ENCODE measurements around the gene SGMS1.
A peak's percentile ranks its signal among the peaks of the same experiment; 100 is the strongest.

SGMS1 gene

DNA sequence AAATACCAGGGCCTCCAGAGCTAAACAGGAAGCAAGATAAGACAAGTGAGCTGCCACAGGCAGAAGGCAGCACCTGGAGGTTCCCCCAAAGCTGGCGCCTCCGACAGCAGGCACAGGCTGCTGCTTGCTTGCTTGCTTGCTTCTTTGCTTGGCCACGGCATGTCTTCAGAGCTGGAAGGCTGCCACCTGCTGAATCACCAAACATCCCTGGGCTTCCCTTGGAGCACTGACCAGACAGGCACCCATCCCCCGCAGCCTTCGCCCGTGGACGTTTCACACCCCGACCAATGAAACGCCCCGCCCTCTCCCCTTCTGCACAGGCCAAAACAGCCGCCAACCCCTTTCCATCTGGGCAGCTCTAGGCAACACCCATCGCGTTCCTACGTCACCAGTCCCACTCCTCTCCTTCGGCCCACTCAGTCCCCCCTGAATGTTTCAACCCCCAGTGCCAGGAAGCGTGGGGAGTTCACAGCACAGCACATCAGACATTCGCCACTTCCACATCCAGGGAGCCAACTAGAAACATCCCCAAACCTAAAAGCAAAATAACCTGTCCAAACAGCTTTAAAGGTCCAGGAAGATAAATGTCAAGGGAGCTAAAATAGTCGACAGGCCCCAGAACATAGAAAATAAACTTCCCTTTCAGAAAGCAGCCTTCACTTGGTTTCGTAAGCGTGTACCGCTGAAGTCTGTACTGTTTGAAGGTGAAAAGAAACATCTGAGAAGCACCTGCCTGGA lies 1.6 kb downstream of the SGMS1 start:
- Histone ChIP-seq H2AFZ (ENCODE audit: low read length) (peak overlapping the region; percentile 100), H2BK15ac (ENCODE audit: low read length) (no peak overlapping the region), H3K23ac (ENCODE audit: low read depth, low read length, poor library complexity) (peak overlapping the region; percentile 56), H2BK12ac (ENCODE audit: low read length) (no peak overlapping the region), H3K9ac (ENCODE audit: low read depth, low read length, poor library complexity) (peak overlapping the region; percentile 39), H4K91ac (ENCODE audit: low read depth, low read length, poor library complexity) (no peak overlapping the region), H2BK120ac (ENCODE audit: low read depth, low read length) (no peak overlapping the region), H3K79me1 (ENCODE audit: low read depth, low read length) (no peaks in the 10 kb centered on the region), H2BK5ac (ENCODE audit: low read length) (peak overlapping the region; percentile 32), H2AK5ac (ENCODE audit: low read depth, low read length) (no peak overlapping the region), H3K4me2 (ENCODE audit: insufficient read depth, low read length, poor library complexity, severe bottlenecking) (peak overlapping the region; percentile 93), H3K4ac (ENCODE audit: low read length) (no peak overlapping the region), H3K36me3 (replicated peaks in 1 of 2; ENCODE audit: control insufficient read depth in 2 of 2, insufficient read depth in 2 of 2, low read length in 2 of 2) (no peaks in the 10 kb centered on the region), H4K8ac (ENCODE audit: low read depth, low read length) (no peak overlapping the region), H3K27ac (replicated peaks; ENCODE audit: low read length) (no peak overlapping the region), H3K4me3 (ENCODE audit: low read length in 2 of 2) (peak overlapping the region; percentile 97), H3K14ac (ENCODE audit: low read length) (no peak overlapping the region), H3K9me3 (replicated peaks in 1 of 2; ENCODE audit: control insufficient read depth in 2 of 2, insufficient read depth in 1 of 2, low read depth in 1 of 2, low read length in 2 of 2) (no peaks in the 10 kb centered on the region), H3K4me1 (ENCODE audit: control insufficient read depth in 2 of 2, insufficient read depth in 1 of 2, low read depth in 1 of 2, low read length in 2 of 2) (peaks cover 2 to 6% of the 10 kb centered on the region in 2 donors), H3K18ac (ENCODE audit: low read length) (no peak overlapping the region), H3K27me3 (ENCODE audit: control insufficient read depth in 3 of 3, insufficient read depth in 3 of 3, low read depth in 1 of 3, low read length in 3 of 3) (peaks cover 0 to 3% (median 0%) of the 10 kb centered on the region in 3 experiments)
- peak; percentile 39 for DNase-seq (ENCODE audit: low spot score)
- no CpG with 5 or more reads among the region's 21 CpGs for WGBS, 2 donors (ENCODE audit: extremely low coverage in 2 of 2, insufficient read length in 2 of 2, insufficient replicate concordance in 1 of 2)

DNA sequence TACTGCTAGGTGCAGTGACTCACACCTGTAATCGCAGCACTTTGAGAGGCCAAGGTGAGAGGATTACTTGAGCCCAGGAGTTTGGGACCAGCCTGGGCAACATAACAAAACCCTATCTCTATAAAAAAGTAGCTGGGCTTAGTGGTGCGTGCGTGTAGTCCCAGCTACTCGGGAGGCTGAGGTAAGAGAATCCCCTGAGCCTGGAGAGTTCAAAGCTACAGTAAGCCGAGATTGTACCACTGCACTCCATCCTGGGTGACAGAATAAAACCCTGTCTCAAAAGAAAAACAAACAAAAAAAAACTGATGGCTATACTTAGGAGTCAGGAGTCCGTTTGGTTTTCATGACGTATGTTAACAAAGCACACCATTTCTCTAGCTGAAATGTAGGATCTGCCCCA lies 2.9 kb downstream of the SGMS1 start:
- no peak overlapping the region for H3K4me2 ChIP-seq (ENCODE audit: insufficient read depth, low read length, poor library complexity, severe bottlenecking)
- H3K18ac ChIP-seq (ENCODE audit: low read length), result no peak overlapping the region
- DNase-seq (ENCODE audit: low spot score), result no peak
- WGBS, 2 donors (ENCODE audit: extremely low coverage in 2 of 2, insufficient read length in 2 of 2, insufficient replicate concordance in 1 of 2), result no CpG with 5 or more reads among the region's 7 CpGs
- no peak overlapping the region for H3K4ac ChIP-seq (ENCODE audit: low read length)
- no peak overlapping the region for H2BK5ac ChIP-seq (ENCODE audit: low read length)
- no peak overlapping the region for H2BK120ac ChIP-seq (ENCODE audit: low read depth, low read length)
- H3K4me3 ChIP-seq (ENCODE audit: low read length in 2 of 2), result no peak overlapping the region
- H3K27ac ChIP-seq (replicated peaks; ENCODE audit: low read length), result no peak overlapping the region
- no peak overlapping the region for H3K23ac ChIP-seq (ENCODE audit: low read depth, low read length, poor library complexity)
- no peak overlapping the region for H2BK15ac ChIP-seq (ENCODE audit: low read length)
- no peak overlapping the region for H4K91ac ChIP-seq (ENCODE audit: low read depth, low read length, poor library complexity)
- no peak overlapping the region for H2AK5ac ChIP-seq (ENCODE audit: low read depth, low read length)
- no peaks in the 10 kb centered on the region for H3K36me3 ChIP-seq (replicated peaks in 1 of 2; ENCODE audit: control insufficient read depth in 2 of 2, insufficient read depth in 2 of 2, low read length in 2 of 2)
- no peak overlapping the region for H4K8ac ChIP-seq (ENCODE audit: low read depth, low read length)
- peaks cover 2 to 6% of the 10 kb centered on the region in 2 donors for H3K4me1 ChIP-seq (ENCODE audit: control insufficient read depth in 2 of 2, insufficient read depth in 1 of 2, low read depth in 1 of 2, low read length in 2 of 2)
- no peaks in the 10 kb centered on the region for H3K79me1 ChIP-seq (ENCODE audit: low read depth, low read length)
- H3K9ac ChIP-seq (ENCODE audit: low read depth, low read length, poor library complexity), result no peak overlapping the region
- H2AFZ ChIP-seq (ENCODE audit: low read length), result no peak overlapping the region
- H3K14ac ChIP-seq (ENCODE audit: low read length), result no peak overlapping the region
- no peaks in the 10 kb centered on the region for H3K9me3 ChIP-seq (replicated peaks in 1 of 2; ENCODE audit: control insufficient read depth in 2 of 2, insufficient read depth in 1 of 2, low read depth in 1 of 2, low read length in 2 of 2)
- peaks cover 0 to 3% (median 0%) of the 10 kb centered on the region in 3 experiments for H3K27me3 ChIP-seq (ENCODE audit: control insufficient read depth in 3 of 3, insufficient read depth in 3 of 3, low read depth in 1 of 3, low read length in 3 of 3)
- H2BK12ac ChIP-seq (ENCODE audit: low read length), result no peak overlapping the region

DNA sequence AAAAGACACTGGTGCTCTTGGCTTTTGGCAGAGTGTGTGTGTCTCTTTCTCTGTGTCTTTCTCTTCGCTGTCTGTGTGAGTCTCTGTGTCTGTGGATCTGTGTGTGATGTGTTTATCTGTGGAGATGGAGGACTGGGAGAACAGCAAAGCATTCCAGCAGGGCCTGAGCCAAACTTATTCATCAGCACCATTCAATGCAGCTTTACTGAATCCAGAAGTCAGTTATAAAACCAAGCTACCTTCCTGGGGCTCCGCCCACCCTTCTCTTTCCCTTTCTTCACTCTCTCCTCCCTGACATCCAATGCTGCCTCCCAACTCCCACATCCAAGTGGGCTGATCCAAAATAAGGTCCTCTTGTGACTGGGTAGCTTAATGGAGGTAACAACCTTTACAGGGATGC lies 3.9 kb downstream of the SGMS1 start:
- Histone ChIP-seq H3K36me3 (replicated peaks in 1 of 2; ENCODE audit: control insufficient read depth in 2 of 2, insufficient read depth in 2 of 2, low read length in 2 of 2) (no peaks in the 10 kb centered on the region), H3K4me3 (ENCODE audit: low read length in 2 of 2) (no peak overlapping the region), H3K23ac (ENCODE audit: low read depth, low read length, poor library complexity) (no peak overlapping the region), H3K9ac (ENCODE audit: low read depth, low read length, poor library complexity) (no peak overlapping the region), H3K27me3 (ENCODE audit: control insufficient read depth in 3 of 3, insufficient read depth in 3 of 3, low read depth in 1 of 3, low read length in 3 of 3) (peaks cover 0 to 3% (median 0%) of the 10 kb centered on the region in 3 experiments), H2BK12ac (ENCODE audit: low read length) (no peak overlapping the region), H3K27ac (replicated peaks; ENCODE audit: low read length) (no peak overlapping the region), H4K91ac (ENCODE audit: low read depth, low read length, poor library complexity) (no peak overlapping the region), H3K9me3 (replicated peaks in 1 of 2; ENCODE audit: control insufficient read depth in 2 of 2, insufficient read depth in 1 of 2, low read depth in 1 of 2, low read length in 2 of 2) (no peaks in the 10 kb centered on the region), H3K4me2 (ENCODE audit: insufficient read depth, low read length, poor library complexity, severe bottlenecking) (no peak overlapping the region), H3K4ac (ENCODE audit: low read length) (no peak overlapping the region), H2BK5ac (ENCODE audit: low read length) (no peak overlapping the region), H3K18ac (ENCODE audit: low read length) (no peak overlapping the region), H4K8ac (ENCODE audit: low read depth, low read length) (no peak overlapping the region), H2BK120ac (ENCODE audit: low read depth, low read length) (no peak overlapping the region), H2AFZ (ENCODE audit: low read length) (no peak overlapping the region), H3K14ac (ENCODE audit: low read length) (no peak overlapping the region), H2BK15ac (ENCODE audit: low read length) (no peak overlapping the region), H3K4me1 (ENCODE audit: control insufficient read depth in 2 of 2, insufficient read depth in 1 of 2, low read depth in 1 of 2, low read length in 2 of 2) (peaks cover 2 to 6% of the 10 kb centered on the region in 2 donors), H3K79me1 (ENCODE audit: low read depth, low read length) (no peaks in the 10 kb centered on the region), H2AK5ac (ENCODE audit: low read depth, low read length) (no peak overlapping the region)
- no peak for DNase-seq (ENCODE audit: low spot score)
- WGBS, 2 donors (ENCODE audit: extremely low coverage in 2 of 2, insufficient read length in 2 of 2, insufficient replicate concordance in 1 of 2), result no CpG with 5 or more reads among the region's 2 CpGs

DNA sequence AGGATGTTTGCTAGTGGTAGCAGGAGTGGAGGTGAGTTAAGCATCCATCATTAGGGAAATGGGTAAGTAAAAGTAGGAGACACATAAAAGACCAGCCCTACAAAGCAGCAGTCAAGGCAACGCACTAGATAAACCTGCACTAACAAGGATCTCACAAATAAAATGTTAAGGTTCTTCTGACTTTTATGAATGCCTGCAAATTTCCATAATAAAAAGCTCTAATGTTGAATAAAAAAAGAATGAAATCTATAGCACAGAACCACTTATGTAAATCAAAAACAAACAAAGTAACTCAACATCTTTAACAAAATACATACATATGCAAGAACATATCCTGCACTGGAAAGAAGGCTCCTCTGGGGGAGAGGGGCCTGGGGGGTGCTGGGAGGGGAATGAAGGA lies 4.6 kb downstream of the SGMS1 start:
- H4K91ac ChIP-seq (ENCODE audit: low read depth, low read length, poor library complexity), result no peak overlapping the region
- no peak overlapping the region for H3K27ac ChIP-seq (replicated peaks; ENCODE audit: low read length)
- H3K79me1 ChIP-seq (ENCODE audit: low read depth, low read length), result no peaks in the 10 kb centered on the region
- H3K9ac ChIP-seq (ENCODE audit: low read depth, low read length, poor library complexity), result no peak overlapping the region
- no peaks in the 10 kb centered on the region for H3K9me3 ChIP-seq (replicated peaks in 1 of 2; ENCODE audit: control insufficient read depth in 2 of 2, insufficient read depth in 1 of 2, low read depth in 1 of 2, low read length in 2 of 2)
- peaks cover 2 to 6% of the 10 kb centered on the region in 2 donors for H3K4me1 ChIP-seq (ENCODE audit: control insufficient read depth in 2 of 2, insufficient read depth in 1 of 2, low read depth in 1 of 2, low read length in 2 of 2)
- H2BK5ac ChIP-seq (ENCODE audit: low read length), result no peak overlapping the region
- H3K23ac ChIP-seq (ENCODE audit: low read depth, low read length, poor library complexity), result no peak overlapping the region
- no peak for DNase-seq (ENCODE audit: low spot score)
- WGBS, 2 donors (ENCODE audit: extremely low coverage in 2 of 2, insufficient read length in 2 of 2, insufficient replicate concordance in 1 of 2), result no CpG with 5 or more reads among the region's 1 CpG
- no peak overlapping the region for H3K18ac ChIP-seq (ENCODE audit: low read length)
- H3K14ac ChIP-seq (ENCODE audit: low read length), result no peak overlapping the region
- H3K4ac ChIP-seq (ENCODE audit: low read length), result no peak overlapping the region
- no peak overlapping the region for H4K8ac ChIP-seq (ENCODE audit: low read depth, low read length)
- H2AK5ac ChIP-seq (ENCODE audit: low read depth, low read length), result no peak overlapping the region
- no peaks in the 10 kb centered on the region for H3K36me3 ChIP-seq (replicated peaks in 1 of 2; ENCODE audit: control insufficient read depth in 2 of 2, insufficient read depth in 2 of 2, low read length in 2 of 2)
- no peak overlapping the region for H2BK12ac ChIP-seq (ENCODE audit: low read length)
- no peak overlapping the region for H2BK120ac ChIP-seq (ENCODE audit: low read depth, low read length)
- no peak overlapping the region for H3K4me2 ChIP-seq (ENCODE audit: insufficient read depth, low read length, poor library complexity, severe bottlenecking)
- H2BK15ac ChIP-seq (ENCODE audit: low read length), result no peak overlapping the region
- no peak overlapping the region for H2AFZ ChIP-seq (ENCODE audit: low read length)
- H3K27me3 ChIP-seq (ENCODE audit: control insufficient read depth in 3 of 3, insufficient read depth in 3 of 3, low read depth in 1 of 3, low read length in 3 of 3), result peaks cover 0 to 3% (median 0%) of the 10 kb centered on the region in 3 experiments
- no peak overlapping the region for H3K4me3 ChIP-seq (ENCODE audit: low read length in 2 of 2)
